ENCODE results near the gene S100A11. TPM values are rescaled to one million over a fixed set of nuclear protein-coding genes. Genes with fewer than 3 reads are reported as not detected.

Gene S100A11
- total and polyA plus RNA-seq, 9 of the 15 experiments (the other 6 are each of a cell fraction or from before 2014, with no cell fraction given): 131 to 808 (median 235) TPM

DNA sequence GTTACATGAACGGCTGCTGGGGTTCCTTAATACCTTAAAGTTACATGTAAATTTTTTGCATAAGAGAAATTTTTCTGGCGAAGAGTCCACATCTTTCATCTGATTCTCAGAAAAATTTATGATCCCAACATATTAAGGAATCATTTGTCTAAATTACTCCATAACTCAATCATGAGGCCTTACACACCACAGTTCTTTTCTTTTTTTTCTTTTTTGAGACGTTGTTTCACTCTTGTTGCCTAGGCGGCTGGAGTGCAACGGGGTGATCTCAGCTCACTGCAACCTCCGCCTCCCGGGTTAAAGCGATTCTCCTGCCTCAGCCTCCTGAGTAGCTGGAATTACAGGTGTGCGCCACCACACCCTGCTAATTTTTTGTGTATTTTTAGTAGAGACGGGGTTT lies 2.1 kb upstream of the S100A11 start (continued):
- TF ChIP-seq, protein P1, sequence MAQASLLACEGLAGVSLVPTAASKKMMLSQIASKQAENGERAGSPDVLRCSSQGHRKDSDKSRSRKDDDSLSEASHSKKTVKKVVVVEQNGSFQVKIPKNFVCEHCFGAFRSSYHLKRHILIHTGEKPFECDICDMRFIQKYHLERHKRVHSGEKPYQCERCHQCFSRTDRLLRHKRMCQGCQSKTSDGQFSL (CRISPR knock-in tag; IDR thresholded peaks at IDR 0.05): no peak
- TF ChIP-seq, protein P1 (tag; IDR thresholded peaks at IDR 0.05): no peak
- TF ChIP-seq SRSF1 (IDR thresholded peaks at IDR 0.05; ENCODE audit: low read depth, low read length) (no peak), RCOR1 (IDR thresholded peaks at IDR 0.05; ENCODE audit: borderline replicate concordance in 1 of 2, low read depth in 2 of 2, low read length in 2 of 2) (no peak)

DNA sequence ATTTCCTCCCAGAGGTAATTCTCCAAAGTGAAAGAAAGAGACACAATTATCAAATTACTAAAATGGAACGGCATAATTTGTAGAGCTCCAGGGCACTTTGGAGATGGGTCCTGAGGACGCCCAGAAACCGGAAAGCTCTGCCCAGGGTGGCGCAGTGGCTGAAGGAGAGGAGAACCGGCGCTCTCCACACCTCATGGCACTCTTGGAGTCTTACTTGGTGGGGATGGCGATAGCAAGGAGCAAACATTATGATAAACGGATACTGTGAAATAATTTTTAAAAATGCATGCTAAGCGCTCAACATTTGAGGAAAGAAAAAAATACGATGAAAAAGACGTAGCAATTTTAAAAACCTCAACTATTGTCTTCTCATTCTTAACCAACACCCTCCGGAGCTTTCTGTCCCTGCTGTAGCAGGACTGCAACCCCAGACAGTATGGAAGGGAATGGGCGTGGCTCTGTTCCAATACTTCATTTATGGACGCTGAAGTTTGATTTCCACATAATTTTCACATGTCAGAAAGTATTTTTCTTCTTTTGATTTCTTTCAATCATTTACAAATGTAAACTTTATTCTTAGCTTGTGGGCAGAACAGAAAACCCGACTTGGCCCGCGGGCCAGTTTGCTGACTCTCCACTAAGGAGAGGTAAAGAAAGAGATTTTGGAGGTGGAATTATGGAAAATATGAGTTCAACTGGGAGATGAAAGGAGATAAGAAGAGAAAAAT lies 1.1 kb downstream of the S100A11 start:
- Histone ChIP-seq H3K79me2 (ENCODE audit: control insufficient read depth, insufficient read depth, low read length) (peaks cover 38% of the 10 kb centered on the region), H3K4me2 (ENCODE audit: insufficient read depth, low read length) (peak overlapping the region; percentile 92), H3K9me1 (ENCODE audit: control insufficient read depth, insufficient read depth, low read length) (no peaks in the 10 kb centered on the region), H3K4me1 (replicated peaks in 1 of 2; ENCODE audit: control insufficient read depth in 2 of 2, insufficient read depth in 2 of 2, low read length in 2 of 2) (peaks cover 23 to 28% of the 10 kb centered on the region in 2 experiments), H2AFZ (ENCODE audit: low read depth, low read length) (peak overlapping the region; percentile 76), H3K27me3 (ENCODE audit: control insufficient read depth in 2 of 2, insufficient read depth in 2 of 2, low read length in 2 of 2) (no peaks in the 10 kb centered on the region), H3K9me3 (replicated peaks; ENCODE audit: control insufficient read depth, insufficient read depth, low read depth, low read length) (no peaks in the 10 kb centered on the region), H3K36me3 (ENCODE audit: control insufficient read depth, insufficient read depth, low read length) (peaks cover 33% of the 10 kb centered on the region), H3K27ac (ENCODE audit: extremely low read depth, low read depth, low read length) (peak overlapping the region; percentile 79), H3K4me3 (peak overlapping the region; percentile 55), H3K9ac (ENCODE audit: insufficient read depth in 1 of 2, low read depth in 2 of 2, low read length in 2 of 2) (peak overlapping the region; percentile 78 to 91), H4K20me1 (replicated peaks; ENCODE audit: control insufficient read depth, insufficient read depth, low read length) (no peaks in the 10 kb centered on the region)
- POLR2A ChIA-PET: interaction anchor here (0.5 to 3.8 kb wide), 6 partner anchors 8 to 730 kb away, joined by 3 to 37 read pairs (median 5); no protein-coding TSS in a partner anchor
- BruUV-seq (replicated peaks): TSS peak; percentile 96
- in situ Hi-C loops (cut with MboI) (no loop called here), intact Hi-C loops (cut with micrococcal nuclease) (no loop called here)
- ATAC-seq (peak; percentile 60), FAIRE-seq (peak; percentile 57), DNase-seq (ENCODE audit: extremely low read depth in 1 of 4, low spot score in 3 of 4) (peak; percentile 33 to 68 (median 48))
- CTCF ChIA-PET (ENCODE audit: low intra/inter-chr PET ratio): no interaction called here
- under 1% methylated on average over 17 of the region's 17 CpGs for WGBS (ENCODE audit: insufficient coverage, low coverage, missing lambda C conversion rate)
- TF ChIP-seq HDAC1 (IDR thresholded peaks at IDR 0.05) (no peak), ZNF507 (tag; conservative IDR thresholded peaks at IDR 0.05) (peak; percentile 23; the same call in 1 of the 2 replicates), NFIX (CRISPR knock-in tag; IDR thresholded peaks at IDR 0.05; ENCODE audit: low read depth) (no peak), TBP (optimal IDR thresholded peaks at IDR 0.05; ENCODE audit: low read depth, low read length) (peak; percentile 18), MECOM (CRISPR knock-in tag; IDR thresholded peaks at IDR 0.05) (no peak), FOSL1 (tag; conservative IDR thresholded peaks at IDR 0.05) (peak; percentile 0; the same call in 1 of the 2 replicates), CBX1 (IDR thresholded peaks at IDR 0.05; ENCODE audit: low read depth) (no peak), CHD1 (IDR thresholded peaks at IDR 0.05; ENCODE audit: low read length) (peak; percentile 80), ZFPM2 (CRISPR knock-in tag; IDR thresholded peaks at IDR 0.05) (no peak), SMARCB1 (IDR thresholded peaks at IDR 0.05; ENCODE audit: insufficient read length, low read depth) (peak; percentile 58), KLF13 (tag; IDR thresholded peaks at IDR 0.05; ENCODE audit: borderline replicate concordance, low read depth) (no peak), MCM5 (IDR thresholded peaks at IDR 0.05; ENCODE audit: low read depth) (no peak)
- TF ChIP-seq, protein P2, sequence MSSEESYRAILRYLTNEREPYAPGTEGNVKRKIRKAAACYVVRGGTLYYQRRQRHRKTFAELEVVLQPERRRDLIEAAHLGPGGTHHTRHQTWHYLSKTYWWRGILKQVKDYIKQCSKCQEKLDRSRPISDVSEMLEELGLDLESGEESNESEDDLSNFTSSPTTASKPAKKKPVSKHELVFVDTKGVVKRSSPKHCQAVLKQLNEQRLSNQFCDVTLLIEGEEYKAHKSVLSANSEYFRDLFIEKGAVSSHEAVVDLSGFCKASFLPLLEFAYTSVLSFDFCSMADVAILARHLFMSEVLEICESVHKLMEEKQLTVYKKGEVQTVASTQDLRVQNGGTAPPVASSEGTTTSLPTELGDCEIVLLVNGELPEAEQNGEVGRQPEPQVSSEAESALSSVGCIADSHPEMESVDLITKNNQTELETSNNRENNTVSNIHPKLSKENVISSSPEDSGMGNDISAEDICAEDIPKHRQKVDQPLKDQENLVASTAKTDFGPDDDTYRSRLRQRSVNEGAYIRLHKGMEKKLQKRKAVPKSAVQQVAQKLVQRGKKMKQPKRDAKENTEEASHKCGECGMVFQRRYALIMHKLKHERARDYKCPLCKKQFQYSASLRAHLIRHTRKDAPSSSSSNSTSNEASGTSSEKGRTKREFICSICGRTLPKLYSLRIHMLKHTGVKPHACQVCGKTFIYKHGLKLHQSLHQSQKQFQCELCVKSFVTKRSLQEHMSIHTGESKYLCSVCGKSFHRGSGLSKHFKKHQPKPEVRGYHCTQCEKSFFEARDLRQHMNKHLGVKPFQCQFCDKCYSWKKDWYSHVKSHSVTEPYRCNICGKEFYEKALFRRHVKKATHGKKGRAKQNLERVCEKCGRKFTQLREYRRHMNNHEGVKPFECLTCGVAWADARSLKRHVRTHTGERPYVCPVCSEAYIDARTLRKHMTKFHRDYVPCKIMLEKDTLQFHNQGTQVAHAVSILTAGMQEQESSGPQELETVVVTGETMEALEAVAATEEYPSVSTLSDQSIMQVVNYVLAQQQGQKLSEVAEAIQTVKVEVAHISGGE (CRISPR knock-in tag; IDR thresholded peaks at IDR 0.05): peak in 1 of 3 experiments; percentile 40; a peak in 2 of 6 replicates
